Muscle of leg (tissue), 11 donors: ENCODE measurements around the gene BMPR1A. TPM values are rescaled to one million over a fixed set of nuclear protein-coding genes. Genes with fewer than 3 reads are reported as not detected.

Source experiments
- DNase-seq: peaks from one replicate; pipeline ENCODE4 v3.0.0; 2013
- H3K27ac ChIP-seq: one replicate; pipeline ENCODE4 v1.5.1; 2013; ENCODE audit warnings: mild to moderate bottlenecking, low read length, control low read depth
- H3K27me3 ChIP-seq: one replicate; pipeline ENCODE4 v1.6.1; 2013; ENCODE audit warnings: low read length; ENCODE audit not compliant: control insufficient read depth, insufficient read depth
- H3K36me3 ChIP-seq: one replicate; pipeline ENCODE4 v1.6.1; 2013; ENCODE audit warnings: low read length; ENCODE audit not compliant: control insufficient read depth, insufficient read depth
- H3K4me1 ChIP-seq: one replicate; pipeline ENCODE4 v1.6.1; 2013; ENCODE audit warnings: low read length; ENCODE audit not compliant: control insufficient read depth, insufficient read depth
- H3K4me3 ChIP-seq: one replicate; pipeline ENCODE4 v1.5.1; 2013; ENCODE audit warnings: low read length, control low read depth
- H3K9me3 ChIP-seq: replicated peaks from 2 replicates; pipeline ENCODE4 v1.6.1; 2013; ENCODE audit warnings: low read depth, low read length; ENCODE audit not compliant: control insufficient read depth
- WGBS: methylation state at CpG from one replicate; pipeline ENCODE4 v1.1.5; 2013; ENCODE audit warnings: missing lambda C conversion rate; ENCODE audit not compliant: insufficient coverage; 5-methylcytosine and 5-hydroxymethylcytosine counted together
- polyA plus RNA-seq, 8 donors: library from polyadenylated mRNA; unstranded; fragments of 120-200 nt; gene quantifications; one replicate each; pipeline versions ENCODE4 v1.2.1 to v1.2.3, GENCODE V29; 2013; ENCODE audit warnings: inconsistent platforms in 1 of 8, low replicate concordance in 1 of 8; ENCODE audit not compliant: insufficient read length in 8 of 8, insufficient read depth in 1 of 8
- total RNA-seq: library from RNA; stranded (reverse); fragments of 120-200 nt; gene quantifications from one replicate; pipeline ENCODE4 v1.2.4, GENCODE V29; 2013

The BMPR1A gene
- total and polyA plus RNA-seq, 9 donors, result 32.6 to 61.4 (median 46.6) TPM

DNA sequence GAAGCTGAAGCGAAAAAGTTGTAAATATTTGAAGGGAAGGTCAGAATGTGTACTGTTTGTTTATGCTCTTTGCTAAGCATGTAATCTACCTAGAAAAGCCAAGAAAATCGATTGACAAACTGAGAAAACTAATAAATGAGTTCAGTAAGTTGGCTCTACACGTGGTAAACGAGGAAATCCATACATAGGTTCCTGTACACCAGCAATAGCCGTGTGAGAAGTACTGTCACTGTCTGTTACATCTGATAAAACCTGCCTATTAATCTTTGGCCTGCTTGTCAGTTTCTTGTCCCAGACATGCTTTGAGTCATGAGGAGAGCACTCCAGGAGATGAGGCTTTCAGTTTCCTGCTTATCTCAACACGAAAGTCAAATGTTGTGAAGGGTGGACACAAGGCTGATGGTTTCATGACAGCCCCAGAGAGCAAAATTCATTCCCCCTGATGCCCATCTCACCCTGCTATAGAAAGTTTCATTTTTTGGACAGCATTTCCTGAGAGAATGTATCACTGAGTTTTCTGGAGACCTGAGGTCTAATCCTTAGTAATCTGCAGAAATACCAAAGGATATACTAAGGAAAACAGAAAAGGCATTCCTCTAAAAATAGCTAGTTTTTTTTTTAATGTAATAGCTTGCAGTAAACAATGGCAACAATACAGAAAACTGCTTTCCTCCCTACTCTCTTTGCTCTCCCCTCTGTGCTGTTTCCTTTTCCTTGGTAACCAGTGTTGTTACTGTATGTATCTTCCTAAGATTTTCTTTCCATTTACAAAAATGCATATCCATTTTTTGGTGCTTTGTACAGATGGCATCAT is 18.8 kb downstream of the BMPR1A start:
- Histone ChIP-seq H3K27me3 (no peaks in the 10 kb centered on the region), H3K4me1 (peaks cover 4% of the 10 kb centered on the region), H3K27ac (peak overlapping the region; percentile 49), H3K4me3 (no peak overlapping the region), H3K36me3 (peaks cover 2% of the 10 kb centered on the region), H3K9me3 (peaks cover 3% of the 10 kb centered on the region)
- DNase-seq, result peak; percentile 72
- WGBS, result 50% methylated on average over 3 of the region's 6 CpGs

DNA sequence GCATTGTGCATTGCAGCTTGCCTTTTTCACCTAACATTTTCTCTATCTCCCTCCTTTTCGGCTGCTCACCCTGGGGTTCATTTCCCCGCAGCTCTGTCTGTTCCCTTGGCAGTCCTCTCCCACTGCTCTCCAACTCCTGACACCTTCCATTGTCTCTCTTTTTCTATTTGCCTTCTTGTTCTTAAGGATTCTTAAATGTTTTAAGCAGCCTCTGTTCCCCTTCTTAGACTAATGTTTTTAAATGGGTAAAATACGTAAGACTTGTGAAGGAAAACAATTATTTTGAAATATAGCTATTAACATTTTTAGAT is 19.4 kb downstream of the BMPR1A start:
- Histone ChIP-seq H3K4me1 (peaks cover 4% of the 10 kb centered on the region), H3K27me3 (no peaks in the 10 kb centered on the region)
- 40% methylated on average over 1 of the region's 3 CpGs for whole genome bisulfite sequencing

DNA sequence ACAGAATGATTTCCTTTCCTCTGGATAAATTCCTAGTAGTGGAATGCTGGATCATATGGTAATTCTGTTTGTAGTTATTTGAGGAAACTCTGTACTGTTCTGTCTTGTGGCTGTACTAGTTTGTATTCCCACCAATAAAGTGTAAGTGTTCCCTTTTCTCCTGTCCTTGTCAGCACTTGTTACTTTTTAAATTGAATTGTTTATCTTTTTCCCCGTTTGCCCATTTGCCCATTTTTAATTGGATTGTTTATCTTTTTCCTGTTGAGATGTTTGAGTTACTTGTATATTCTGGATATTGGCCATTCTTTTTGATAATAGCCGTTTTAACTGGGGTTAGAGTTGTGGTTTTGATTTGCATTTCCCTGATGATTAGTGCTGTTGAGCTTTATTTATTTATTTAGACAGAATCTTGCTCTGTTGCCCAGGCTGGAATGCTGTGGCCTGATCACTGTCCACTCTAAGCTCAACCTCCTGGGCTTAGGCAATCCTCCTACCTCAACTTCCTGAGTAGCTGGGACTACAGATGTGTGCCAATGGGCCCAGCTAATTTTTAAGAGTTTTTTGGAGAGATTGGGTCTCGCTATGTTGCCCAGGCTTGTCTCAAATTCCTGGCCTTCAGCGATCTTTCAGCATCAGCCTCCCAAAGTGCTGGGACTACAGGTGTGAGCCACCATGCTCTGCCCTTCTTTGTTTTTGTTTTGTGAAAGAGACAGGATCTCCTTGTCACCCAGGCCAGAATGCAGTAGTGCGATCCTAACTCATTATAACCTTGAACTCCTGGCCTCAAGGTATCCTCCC is 23.0 kb downstream of the BMPR1A start:
- Histone ChIP-seq H3K9me3 (peaks cover 3% of the 10 kb centered on the region), H3K4me1 (peaks cover 4% of the 10 kb centered on the region), H3K27ac (no peak overlapping the region), H3K36me3 (peaks cover 2% of the 10 kb centered on the region), H3K27me3 (no peaks in the 10 kb centered on the region), H3K4me3 (no peak overlapping the region)
- WGBS, result 80% methylated on average over 1 of the region's 5 CpGs
- no peak for DNase-seq

More for the DNA sequence above, 19.4 kb downstream of the BMPR1A start:
- Histone ChIP-seq H3K9me3 (peaks cover 3% of the 10 kb centered on the region), H3K36me3 (peaks cover 2% of the 10 kb centered on the region), H3K27ac (no peak overlapping the region), H3K4me3 (no peak overlapping the region)
- no peak for DNase-seq

DNA sequence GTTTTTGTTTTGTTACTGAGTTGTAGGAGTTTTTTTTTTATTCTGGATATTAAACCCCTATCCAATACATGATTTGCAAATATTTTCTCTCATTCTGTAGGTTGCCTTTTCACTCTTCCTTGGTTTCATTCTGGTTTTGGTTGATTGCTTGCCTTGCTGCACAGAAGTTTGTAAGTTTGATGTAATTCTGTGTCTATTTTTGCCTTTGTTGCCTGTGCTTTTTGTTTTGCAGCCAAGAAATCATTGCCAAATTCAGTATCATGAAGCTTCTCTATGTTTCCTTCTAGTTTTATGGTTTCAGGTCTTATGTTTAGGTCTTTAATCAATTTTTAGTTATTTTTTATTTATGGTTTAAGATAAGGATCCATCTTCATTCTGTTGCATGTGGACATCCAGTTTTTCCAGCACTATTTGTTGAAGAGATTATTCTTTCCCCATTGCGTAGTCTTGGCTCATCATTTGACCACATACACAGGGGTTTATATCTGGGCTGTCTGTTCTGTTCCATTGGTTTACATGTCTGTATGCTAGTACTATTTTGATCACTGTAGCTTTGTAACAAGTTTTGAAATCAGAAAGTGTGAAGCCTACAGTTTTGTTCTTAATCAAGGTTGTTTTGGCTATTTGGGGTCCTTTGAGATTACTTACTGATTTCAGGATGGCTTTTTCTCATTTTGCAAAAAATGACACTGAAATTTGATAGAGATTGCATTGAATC is 26.4 kb downstream of the BMPR1A start:
- DNase-seq, result peak; percentile 38

DNA sequence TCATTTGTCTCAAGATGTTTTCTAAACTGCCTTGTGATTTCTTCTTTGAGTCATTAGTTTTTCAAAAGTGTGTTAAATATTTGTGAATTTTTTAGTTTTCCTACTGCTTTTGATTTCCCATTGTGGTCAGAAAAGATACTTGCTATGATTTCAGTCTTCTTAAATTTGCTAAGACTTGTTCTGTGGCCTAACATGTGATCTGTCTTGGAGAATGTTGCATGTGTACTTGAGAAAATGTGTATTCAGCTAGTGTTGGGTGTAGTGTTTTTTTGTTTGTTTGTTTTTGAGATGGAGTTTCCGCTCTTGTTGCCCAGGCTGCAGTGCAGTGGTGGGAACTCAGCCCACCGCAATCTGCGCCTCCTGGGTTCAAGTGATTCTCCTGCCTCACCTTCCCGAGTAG is 28.6 kb downstream of the BMPR1A start:
- WGBS, result 100% methylated on average over 3 of the region's 4 CpGs
- Histone ChIP-seq H3K9me3 (no peaks in the 10 kb centered on the region), H3K4me1 (no peaks in the 10 kb centered on the region)

More for the DNA sequence above, 26.4 kb downstream of the BMPR1A start:
- peaks cover 3% of the 10 kb centered on the region for H3K9me3 ChIP-seq
- no peak overlapping the region for H3K4me3 ChIP-seq
- peaks cover 2% of the 10 kb centered on the region for H3K36me3 ChIP-seq
- H3K4me1 ChIP-seq, result no peaks in the 10 kb centered on the region
- no peaks in the 10 kb centered on the region for H3K27me3 ChIP-seq
- no CpG with 5 or more reads among the region's 1 CpG for WGBS
- H3K27ac ChIP-seq, result no peak overlapping the region

DNA sequence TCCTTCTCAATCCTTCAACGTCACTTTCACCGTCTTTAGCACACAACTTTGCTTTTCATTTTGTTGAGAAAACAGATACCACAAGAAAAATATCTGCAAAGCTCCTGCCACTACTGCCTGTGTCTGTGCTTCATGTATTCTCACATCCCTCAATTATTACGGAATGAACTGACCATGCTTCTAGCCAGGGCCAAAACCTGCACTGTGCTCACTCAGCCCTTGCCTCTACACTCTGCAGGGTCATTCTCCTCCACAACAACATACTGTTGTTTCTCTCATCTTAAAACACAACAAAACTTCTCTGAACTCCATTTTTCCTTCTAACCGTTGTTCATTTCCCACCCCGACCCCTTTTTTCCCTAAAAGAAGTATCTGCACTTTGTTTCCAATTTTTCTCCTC is 29.5 kb downstream of the BMPR1A start:
- H3K36me3 ChIP-seq, result no peaks in the 10 kb centered on the region
- H3K27me3 ChIP-seq, result no peaks in the 10 kb centered on the region
- no peak overlapping the region for H3K27ac ChIP-seq
- 56% methylated on average over 3 of the region's 5 CpGs for WGBS
- H3K4me3 ChIP-seq, result no peak overlapping the region
- no peak for DNase-seq
- H3K9me3 ChIP-seq, result no peaks in the 10 kb centered on the region
- H3K4me1 ChIP-seq, result no peaks in the 10 kb centered on the region

More for the DNA sequence above, 28.6 kb downstream of the BMPR1A start:
- H3K27ac ChIP-seq, result no peak overlapping the region
- DNase-seq, result no peak
- no peak overlapping the region for H3K4me3 ChIP-seq
- no peaks in the 10 kb centered on the region for H3K36me3 ChIP-seq
- no peaks in the 10 kb centered on the region for H3K27me3 ChIP-seq

DNA sequence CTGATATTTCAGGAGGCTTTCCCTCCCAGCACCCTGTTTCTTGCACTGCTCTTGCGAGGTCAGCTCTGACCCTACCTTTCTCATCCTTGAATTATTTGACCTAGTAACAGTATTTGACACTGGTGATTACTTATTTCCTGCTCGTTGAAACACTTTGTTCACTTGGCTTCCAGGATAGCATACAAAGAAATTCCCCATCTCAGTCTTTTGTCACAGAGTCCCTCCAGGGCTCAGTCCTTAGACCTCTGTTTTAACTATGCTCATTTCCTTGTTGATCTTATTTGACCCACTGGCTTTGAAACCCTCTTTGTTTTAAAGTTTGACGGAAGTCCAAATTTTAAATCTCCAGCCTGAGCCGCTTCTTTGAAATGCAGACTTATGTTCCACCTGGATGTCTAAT is 29.9 kb downstream of the BMPR1A start:
- no peak overlapping the region for H3K4me3 ChIP-seq
- DNase-seq, result peak; percentile 24
- H3K36me3 ChIP-seq, result no peaks in the 10 kb centered on the region
- WGBS, result 34% methylated on average over 3 of the region's 4 CpGs
- H3K27ac ChIP-seq, result no peak overlapping the region
- H3K9me3 ChIP-seq, result no peaks in the 10 kb centered on the region
- no peaks in the 10 kb centered on the region for H3K4me1 ChIP-seq
- H3K27me3 ChIP-seq, result no peaks in the 10 kb centered on the region

DNA sequence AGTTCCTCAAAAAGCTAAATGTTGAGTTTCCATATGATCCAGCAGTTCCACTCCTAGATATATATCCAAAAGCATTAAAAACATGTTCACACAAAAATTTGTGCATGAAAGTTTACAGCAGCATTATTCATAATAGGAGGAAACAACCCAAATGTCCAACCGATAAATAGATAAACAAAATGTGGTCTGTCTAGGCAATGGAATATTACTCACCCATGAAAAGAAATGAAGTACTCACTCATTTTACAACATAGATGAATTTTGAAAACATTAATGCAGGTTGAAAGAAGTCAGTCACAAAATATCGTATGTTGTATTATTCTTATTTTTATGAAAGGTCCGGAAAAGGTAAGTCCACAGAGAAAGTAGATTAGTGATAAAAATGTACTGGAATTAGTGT is 34.0 kb downstream of the BMPR1A start:
- DNase-seq, result no peak
- Histone ChIP-seq H3K36me3 (peaks cover 4% of the 10 kb centered on the region), H3K4me1 (no peaks in the 10 kb centered on the region), H3K4me3 (no peak overlapping the region), H3K27me3 (no peaks in the 10 kb centered on the region), H3K9me3 (no peaks in the 10 kb centered on the region), H3K27ac (no peak overlapping the region)
- no CpG with 5 or more reads among the region's 3 CpGs for WGBS

DNA sequence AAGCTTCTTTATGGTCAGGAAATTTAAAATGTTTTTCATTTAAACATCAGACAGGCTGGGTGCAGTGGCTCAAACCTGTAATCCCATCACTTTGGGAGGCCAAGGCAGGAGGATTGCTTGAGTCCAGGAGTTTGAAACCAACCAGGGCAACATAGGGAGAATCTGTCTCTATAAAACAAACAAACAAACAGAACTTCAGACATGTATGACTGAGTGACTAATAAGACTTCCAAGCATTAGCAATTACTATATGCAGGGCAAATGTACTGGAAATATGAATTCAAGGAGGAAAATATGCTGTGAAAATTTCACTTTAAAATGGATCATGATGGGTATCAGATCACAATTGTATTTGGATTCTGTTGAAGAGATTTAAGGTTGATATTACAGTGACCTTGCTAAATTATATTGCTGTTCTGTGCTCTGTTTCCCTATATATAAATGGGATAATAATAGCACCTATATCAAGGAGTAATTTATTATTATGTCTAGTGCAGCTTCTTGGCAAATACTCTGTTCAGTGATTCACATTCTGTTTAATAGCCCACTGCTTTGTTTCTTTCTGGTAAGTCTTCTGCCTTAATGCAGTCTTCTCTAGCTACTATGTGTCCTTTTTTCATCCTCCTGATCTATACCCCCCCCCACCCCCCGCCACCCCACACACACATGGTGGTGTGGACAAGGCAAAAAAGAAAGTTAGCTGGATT is 36.2 kb downstream of the BMPR1A start:
- no CpG with 5 or more reads among the region's 1 CpG for WGBS
- no peaks in the 10 kb centered on the region for H3K9me3 ChIP-seq
- DNase-seq, result no peak
- H3K4me1 ChIP-seq, result no peaks in the 10 kb centered on the region
- H3K36me3 ChIP-seq, result peaks cover 4% of the 10 kb centered on the region
- H3K4me3 ChIP-seq, result no peak overlapping the region
- H3K27ac ChIP-seq, result no peak overlapping the region
- H3K27me3 ChIP-seq, result no peaks in the 10 kb centered on the region
